ENCODE results near the gene ABCA9.
"Not testable (repeated sequence)": the region's sequence is repeated elsewhere in the genome, so short reads cannot be mapped to it uniquely, and the experiment has no call there.

The ABCA9 gene

DNA sequence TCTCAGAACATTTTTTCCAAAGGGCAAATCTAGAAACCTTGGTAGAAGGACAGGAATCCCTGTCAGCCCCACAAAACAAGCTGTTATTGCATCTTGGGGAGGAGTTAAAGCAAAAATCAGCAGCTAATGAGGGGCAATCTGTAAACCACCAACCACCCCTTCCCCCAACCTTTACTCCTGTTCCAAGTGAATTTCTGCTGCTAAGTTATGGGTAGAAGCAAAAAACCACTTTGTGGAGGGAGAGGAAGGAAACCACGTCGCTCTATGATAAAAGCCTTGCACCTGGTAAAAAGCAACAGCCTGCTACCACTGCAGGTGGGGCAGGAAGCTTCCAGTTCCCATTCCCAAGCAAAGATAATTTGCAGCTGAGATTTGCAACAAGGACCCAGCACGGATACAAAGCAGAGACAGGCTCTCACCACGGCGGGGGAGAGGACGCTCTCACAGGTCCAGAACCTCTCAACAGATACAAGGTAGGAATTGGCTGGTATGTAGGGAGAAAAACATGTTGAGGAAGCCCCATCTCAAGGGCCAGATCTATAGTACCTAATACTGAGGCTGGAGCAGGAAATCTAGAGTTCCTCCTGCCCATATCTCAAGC is 116.2 kb downstream of the ABCA9 start:
- no peak for DNase-seq

DNA sequence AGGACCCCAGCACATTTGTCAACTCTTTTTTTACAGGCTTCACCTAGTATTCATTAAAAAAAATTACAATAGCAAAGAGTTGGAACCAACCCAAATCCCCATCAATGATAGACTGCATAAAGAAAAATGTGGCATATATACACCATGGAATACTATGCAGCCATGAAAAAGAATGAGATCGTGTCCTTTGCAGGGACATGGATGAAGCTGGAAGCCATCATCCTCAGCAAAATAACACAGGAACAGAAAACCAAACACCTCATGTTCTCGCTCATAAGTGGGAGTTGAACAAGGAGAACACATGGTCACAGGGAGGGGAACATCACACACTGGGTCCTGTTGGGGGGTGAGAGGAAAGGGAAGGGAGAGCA is 116.9 kb downstream of the ABCA9 start:
- DNase-seq = not testable (repeated sequence)

DNA sequence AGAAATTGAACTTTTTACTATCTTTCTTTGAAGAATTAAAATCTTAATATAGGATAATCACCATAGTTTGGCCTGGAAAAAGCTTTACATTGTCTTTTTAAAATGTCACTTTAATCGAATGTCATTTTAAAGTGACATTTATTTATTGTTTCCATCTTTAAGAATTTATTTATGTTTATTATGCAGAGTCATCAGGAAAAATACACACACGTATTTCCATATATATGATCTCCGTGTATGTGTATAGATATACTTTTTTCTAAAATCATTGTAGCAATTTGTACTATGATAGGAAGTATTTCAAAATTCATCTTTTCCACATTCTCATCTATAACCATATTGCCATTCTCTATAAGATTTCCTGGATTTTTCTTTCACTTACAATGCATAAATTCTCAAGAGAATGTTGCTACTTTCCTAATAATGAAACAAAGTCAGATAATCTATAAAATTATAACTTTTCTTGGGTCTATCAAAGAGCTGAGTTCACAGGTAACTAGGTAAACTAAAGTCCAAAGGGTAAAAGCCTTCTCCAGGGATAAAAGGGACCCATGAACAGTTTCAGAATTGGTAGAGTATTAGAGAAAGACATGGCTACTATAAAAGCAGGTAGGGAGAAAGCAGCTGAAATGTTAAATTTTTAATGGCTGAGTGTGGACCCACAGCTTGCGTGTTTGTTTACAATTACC is 117.5 kb downstream of the ABCA9 start:
- DNase-seq = no peak

DNA sequence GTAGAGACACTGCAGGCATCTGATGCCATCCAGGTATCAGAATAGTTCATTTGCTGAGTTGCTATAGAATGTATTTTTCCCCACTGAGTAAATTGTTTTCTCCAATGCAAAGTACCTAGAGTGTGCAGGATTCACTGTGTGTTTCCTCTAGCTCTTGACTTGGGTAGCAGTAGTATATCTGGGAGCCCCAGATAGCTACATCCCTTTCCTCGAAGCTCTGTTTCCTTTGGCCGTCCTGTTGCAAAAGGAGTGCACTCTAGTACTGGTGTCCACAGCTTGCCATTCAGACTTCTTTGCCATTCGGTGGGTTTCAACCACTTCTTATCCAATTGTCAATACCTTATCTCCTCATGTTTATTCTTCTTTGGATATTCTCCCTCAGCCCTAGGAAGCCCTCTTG is 118.3 kb downstream of the ABCA9 start:
- no peak for DNase-seq

DNA sequence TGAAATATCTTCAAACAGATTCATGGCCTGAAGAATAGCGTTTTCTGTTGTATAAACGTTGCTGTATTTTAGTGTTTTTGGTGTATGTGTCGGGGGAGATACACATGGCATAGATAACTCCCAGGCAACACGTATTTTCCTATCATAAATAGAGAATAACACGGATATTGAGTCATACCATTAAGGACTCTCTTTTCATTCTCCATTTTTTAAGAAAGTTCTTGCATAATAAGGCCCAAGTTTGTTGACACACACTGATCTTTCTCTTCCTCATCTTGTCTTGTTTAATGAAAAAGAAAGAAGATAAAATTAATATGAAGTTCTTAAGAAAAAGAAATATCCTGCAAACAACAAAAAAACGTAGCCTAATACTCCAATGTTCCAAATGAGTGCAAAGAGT is 119.0 kb downstream of the ABCA9 start:
- DNase-seq = no peak

DNA sequence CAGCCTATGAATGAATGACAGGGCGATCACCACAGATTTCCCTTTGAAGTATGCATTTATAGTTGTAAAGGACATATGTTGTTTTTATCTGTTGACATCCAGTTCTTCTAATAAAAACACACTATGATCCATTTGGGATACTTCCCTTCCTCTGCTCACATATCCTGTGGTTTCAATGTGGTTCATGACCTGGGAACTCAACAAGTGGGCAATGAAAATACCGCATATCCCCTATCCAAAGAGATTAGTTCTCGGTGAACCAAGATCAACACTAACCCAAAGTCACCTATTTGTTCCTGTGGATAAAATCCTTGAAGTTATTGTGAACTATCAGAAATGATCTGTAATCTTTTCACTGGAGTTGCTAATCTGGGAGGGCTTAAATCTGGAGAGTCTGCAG is 121.5 kb downstream of the ABCA9 start:
- no peak for DNase-seq

DNA sequence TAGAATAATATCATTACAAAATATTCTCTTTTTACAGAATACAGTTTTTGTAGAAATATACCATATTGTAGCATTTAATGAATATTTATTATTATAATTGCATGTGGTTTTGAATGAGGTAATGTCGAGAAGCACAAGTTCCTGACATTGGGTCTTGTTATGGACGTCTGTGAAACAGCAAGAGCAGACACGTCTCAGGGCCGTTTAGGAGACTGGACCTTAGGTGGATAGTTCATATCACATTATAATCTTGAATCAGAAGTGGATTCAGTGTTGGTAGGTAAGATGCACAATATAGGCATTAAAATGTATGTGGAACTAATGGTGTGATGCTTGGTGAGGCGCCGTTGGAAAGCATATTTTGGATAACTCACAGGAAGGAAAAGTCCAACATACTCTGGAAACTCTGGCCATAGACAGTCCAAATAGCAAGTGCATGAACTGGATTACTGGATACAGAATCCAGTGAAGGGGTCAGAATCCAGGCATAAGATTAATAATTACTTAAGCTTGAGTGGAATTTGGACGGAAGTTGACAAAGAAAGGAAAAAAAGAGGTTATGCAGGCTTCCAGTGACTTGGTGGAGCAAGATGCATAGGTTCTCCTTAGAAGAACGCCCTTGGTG is 122.7 kb downstream of the ABCA9 start:
- DNase-seq = no peak

DNA sequence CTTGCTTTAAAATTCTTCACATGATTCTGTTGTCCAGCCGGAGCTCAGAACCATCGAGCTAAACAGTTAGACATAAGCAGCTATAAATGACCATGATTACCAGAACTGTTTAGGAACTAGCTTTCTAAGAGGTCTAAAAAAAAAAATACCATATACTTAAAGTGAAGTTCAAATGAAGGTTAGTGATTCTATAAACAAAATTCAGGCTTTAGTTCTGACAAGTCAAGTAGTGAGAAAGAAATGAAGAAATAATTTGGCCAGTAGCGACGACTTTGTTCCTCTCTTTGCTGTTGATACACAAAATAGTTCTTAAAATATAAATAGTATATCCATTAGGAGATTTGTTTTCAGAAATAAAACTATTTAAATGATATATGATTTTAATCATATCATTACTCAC is 133.2 kb downstream of the ABCA9 start:
- DNase-seq = no peak

DNA sequence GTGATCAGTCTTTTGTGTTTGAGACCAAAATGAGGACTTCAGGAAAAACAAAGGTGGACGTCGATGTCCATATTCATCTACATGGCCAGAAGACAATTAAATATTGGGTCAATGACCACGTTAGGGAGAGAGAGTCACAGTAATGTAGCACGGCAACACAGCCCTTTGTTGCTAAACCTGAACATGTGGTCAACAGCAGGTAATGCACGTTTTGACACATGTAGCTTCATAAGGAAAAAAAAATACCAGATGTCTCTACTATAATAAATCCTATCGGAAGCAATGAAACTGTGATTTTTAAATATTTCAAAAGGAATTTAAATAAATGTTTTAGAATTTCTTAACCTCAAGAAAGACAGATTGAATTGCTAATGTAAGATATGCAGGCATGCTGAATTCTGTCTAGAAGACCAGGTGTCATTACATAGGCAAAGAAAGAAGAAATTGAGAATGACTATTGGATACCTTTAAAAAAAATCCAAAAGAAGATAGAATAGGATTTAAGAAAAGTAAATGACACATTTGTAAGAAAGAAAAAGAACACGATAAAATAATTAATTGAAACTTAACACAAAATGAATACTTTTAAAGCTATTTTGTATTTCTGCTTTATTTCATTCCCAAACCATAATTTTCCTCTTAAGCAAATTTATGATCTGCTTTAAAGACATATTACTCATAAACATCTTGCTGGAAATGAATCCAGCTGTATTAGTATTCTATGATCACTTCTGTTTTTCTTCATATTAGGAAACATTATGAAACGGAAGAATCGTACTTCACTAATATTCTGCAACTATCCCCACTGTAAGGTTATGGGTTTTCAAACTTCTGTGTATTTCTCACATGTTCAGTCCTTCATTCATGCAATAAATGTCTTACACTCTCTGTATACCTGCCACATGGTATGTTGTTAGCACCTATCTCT is 135.7 kb downstream of the ABCA9 start:
- no peak for DNase-seq

Data from CD4-positive, alpha-beta T cell treated with Interleukin-4 for 1 hour (primary cell).